HCT116 (cell line): ENCODE results near the gene TYMP. TPM values are rescaled to one million over a fixed set of nuclear protein-coding genes. Genes with fewer than 3 reads are reported as not detected.

Experiments used
- ATAC-seq: fragments of 200-7000 bp; cut with Tn5 transposase; 2 replicates; pipeline ENCODE4 v1.9.1; 2020; ENCODE audit warnings: mild to moderate bottlenecking, moderate library complexity
- BruUV-seq: library from RNA; stranded (reverse); fragments of 400-500 nt; replicated peaks from 2 replicates; lab custom pipeline; 2021; lab: Mats Ljungman, UMichigan
- CTCF ChIA-PET: fragments of 300-600 bp; sonication (Branson Sonifier 250); formaldehyde crosslinking; loops from one replicate; lab custom pipeline; 2021; ENCODE audit warnings: antibody characterized with exemption; lab: Charles Lee
- POLR2A ChIA-PET: fragments of 300-600, 350-600 bp; sonication (Branson Sonifier 250); formaldehyde crosslinking; loops from one replicate; lab custom pipeline; 2021; ENCODE audit warnings: antibody characterized with exemption; lab: Charles Lee
- RAD21 ChIA-PET, 2 experiments: fragments of 300-600 bp; sonication (Branson Sonifier 250); formaldehyde crosslinking; loops; one replicate each; lab custom pipeline; 2023; ENCODE audit warnings: low total read pairs in 2 of 2; ENCODE audit not compliant: uncharacterized antibody in 2 of 2, unreplicated experiment in 2 of 2, low non-redundant PET in 1 of 2; lab: Charles Lee
- DNase-seq: peaks from one replicate; pipeline ENCODE4 v3.0.0-alpha.2; 2010; ENCODE audit warnings: low read depth, low spot score
- H2AFZ ChIP-seq: fragments of 200-600 bp; shearing (Covaris generic), sonication (generic); 2 replicates; pipeline ENCODE4 v1.6.1; 2017; ENCODE audit warnings: low read depth, mixed run types, mixed read lengths, antibody characterized with exemption, low read length; ENCODE audit not compliant: poor library complexity, severe bottlenecking
- H3K27ac ChIP-seq: 2 replicates; pipeline ENCODE4 v1.5.1; 2012; ENCODE audit warnings: low read depth, low read length
- H3K27me3 ChIP-seq: fragments of 200-600 bp; sonication (generic); 2 replicates; pipeline ENCODE4 v1.6.1; 2016; ENCODE audit warnings: mixed run types, low read length, mixed read lengths; ENCODE audit not compliant: insufficient read depth
- H3K36me3 ChIP-seq, 2 experiments: fragments of 200-500 bp in 1 of 2; fragments of 200-600 bp in 1 of 2; sonication (Bioruptor generic) in 1 of 2; sonication (generic) in 1 of 2; 2 replicates each; pipeline versions ENCODE4 v1.5.1 to v1.6.1; 2014 to 2016; ENCODE audit warnings: low read length in 2 of 2, inconsistent platforms in 1 of 2, mixed read lengths in 1 of 2, mixed run types in 1 of 2; ENCODE audit not compliant: insufficient read depth in 2 of 2, control insufficient read depth in 1 of 2
- H3K4me1 ChIP-seq, 2 experiments: fragments of 200-600 bp in 1 of 2; sonication (generic) in 1 of 2; 2 replicates each; pipeline versions ENCODE4 v1.5.1 to v1.6.1; 2012 to 2017; ENCODE audit warnings: low read length in 2 of 2, inconsistent platforms in 1 of 2, mild to moderate bottlenecking in 1 of 2, mixed read lengths in 1 of 2, mixed run types in 1 of 2, moderate library complexity in 1 of 2; ENCODE audit not compliant: insufficient read depth in 2 of 2, control insufficient read depth in 1 of 2
- H3K4me2 ChIP-seq: fragments of 200-600 bp; sonication (generic); 2 replicates; pipeline ENCODE4 v1.6.1; 2017; ENCODE audit warnings: mixed run types, low read length, mixed read lengths
- H3K4me3 ChIP-seq, 2 experiments: fragments of 200-600 bp in 1 of 2; sonication (generic) in 1 of 2; replicated peaks in 1 of 2; 2 replicates each; pipeline ENCODE4 v1.5.1; 2011 to 2016; ENCODE audit warnings: low read length in 2 of 2, control low read depth in 1 of 2, low read depth in 1 of 2, mild to moderate bottlenecking in 1 of 2, mixed read lengths in 1 of 2, mixed run types in 1 of 2
- H3K79me2 ChIP-seq: fragments of 200-600 bp; sonication (generic); 2 replicates; pipeline ENCODE4 v1.6.1; 2017; ENCODE audit warnings: mild to moderate bottlenecking, mixed run types, low read length, moderate library complexity, mixed read lengths; ENCODE audit not compliant: insufficient read depth
- H3K9ac ChIP-seq: fragments of 200-600 bp; sonication (generic); 2 replicates; pipeline ENCODE4 v1.6.1; 2016; ENCODE audit warnings: low read length, mixed read lengths
- H3K9me2 ChIP-seq: fragments of 200-600 bp; sonication (generic), shearing (Covaris generic); 2 replicates; pipeline ENCODE4 v1.6.1; 2017; ENCODE audit warnings: mixed run types, mild to moderate bottlenecking, moderate library complexity; ENCODE audit not compliant: insufficient read depth
- H3K9me3 ChIP-seq, 2 experiments: fragments of 200-500 bp in 1 of 2; fragments of 200-600 bp in 1 of 2; sonication (Bioruptor generic) in 1 of 2; sonication (generic) in 1 of 2; 2 replicates each; pipeline ENCODE4 v1.6.1; 2014 to 2017; ENCODE audit warnings: low read length in 2 of 2, mixed read lengths in 2 of 2, inconsistent platforms in 1 of 2, low read depth in 1 of 2, mild to moderate bottlenecking in 1 of 2, mixed run types in 1 of 2, moderate library complexity in 1 of 2; ENCODE audit not compliant: control insufficient read depth in 1 of 2, insufficient read depth in 1 of 2
- H4K20me1 ChIP-seq: fragments of 200-600 bp; sonication (generic), shearing (Covaris generic); 2 replicates; pipeline ENCODE4 v1.6.1; 2017; ENCODE audit warnings: mixed run types, mild to moderate bottlenecking, moderate library complexity; ENCODE audit not compliant: insufficient read depth
- EZH2phosphoT487 ChIP-seq: fragments of 200-600 bp; IDR thresholded peaks from 2 replicates; pipeline ENCODE4 v1.6.1; 2018; ENCODE audit warnings: antibody characterized with exemption, borderline replicate concordance
- JUND ChIP-seq: IDR thresholded peaks from 2 replicates; pipeline ENCODE4 v1.6.1; 2012
- POLR2AphosphoS5 ChIP-seq: IDR thresholded peaks from 2 replicates; pipeline ENCODE4 v1.6.1; 2011; ENCODE audit warnings: mild to moderate bottlenecking, low read depth, low read length, moderate library complexity
- TCF7L2 ChIP-seq: IDR thresholded peaks from 2 replicates; pipeline ENCODE4 v1.7.0; 2011; ENCODE audit warnings: borderline replicate concordance, inconsistent platforms; ENCODE audit not compliant: insufficient read depth, insufficient read length; ENCODE audit errors: extremely low read depth
- ZFX ChIP-seq: fragments of 450-650 bp; IDR thresholded peaks from 2 replicates; pipeline ENCODE4 v1.6.1; 2017
- intact Hi-C: fragments of 100-400 bp; cut with micrococcal nuclease; formaldehyde crosslinking; loops from 2 replicates; pipeline ENCODE4 v1.10.0; 2022
- total RNA-seq: library from RNA; stranded (reverse); gene quantifications from one replicate; pipeline ENCODE4 v1.2.1, GENCODE V29; 2021; ENCODE audit not compliant: unreplicated experiment
- TF ChIP-seq, protein P1 (sequence below), 3 experiments: fragments of 200-600 bp in 1 of 3; sonication (generic) in 1 of 3; IDR thresholded peaks in 2 of 3; conservative IDR thresholded peaks in 1 of 3; 2 replicates each; pipeline ENCODE4 v1.5.1; 2012 to 2017; ENCODE audit warnings: low read depth in 2 of 3, low read length in 2 of 3, antibody characterized with exemption in 1 of 3, borderline replicate concordance in 1 of 3, control low read depth in 1 of 3, mild to moderate bottlenecking in 1 of 3, mixed read lengths in 1 of 3, mixed run types in 1 of 3, moderate library complexity in 1 of 3; ENCODE audit not compliant: insufficient read depth in 1 of 3
- TF ChIP-seq, protein P2 (sequence below): IDR thresholded peaks from 2 replicates; pipeline ENCODE4 v1.6.1; 2012

TYMP gene
- total RNA-seq, 1 experiment from 2014 or later: 43.2 TPM

DNA sequence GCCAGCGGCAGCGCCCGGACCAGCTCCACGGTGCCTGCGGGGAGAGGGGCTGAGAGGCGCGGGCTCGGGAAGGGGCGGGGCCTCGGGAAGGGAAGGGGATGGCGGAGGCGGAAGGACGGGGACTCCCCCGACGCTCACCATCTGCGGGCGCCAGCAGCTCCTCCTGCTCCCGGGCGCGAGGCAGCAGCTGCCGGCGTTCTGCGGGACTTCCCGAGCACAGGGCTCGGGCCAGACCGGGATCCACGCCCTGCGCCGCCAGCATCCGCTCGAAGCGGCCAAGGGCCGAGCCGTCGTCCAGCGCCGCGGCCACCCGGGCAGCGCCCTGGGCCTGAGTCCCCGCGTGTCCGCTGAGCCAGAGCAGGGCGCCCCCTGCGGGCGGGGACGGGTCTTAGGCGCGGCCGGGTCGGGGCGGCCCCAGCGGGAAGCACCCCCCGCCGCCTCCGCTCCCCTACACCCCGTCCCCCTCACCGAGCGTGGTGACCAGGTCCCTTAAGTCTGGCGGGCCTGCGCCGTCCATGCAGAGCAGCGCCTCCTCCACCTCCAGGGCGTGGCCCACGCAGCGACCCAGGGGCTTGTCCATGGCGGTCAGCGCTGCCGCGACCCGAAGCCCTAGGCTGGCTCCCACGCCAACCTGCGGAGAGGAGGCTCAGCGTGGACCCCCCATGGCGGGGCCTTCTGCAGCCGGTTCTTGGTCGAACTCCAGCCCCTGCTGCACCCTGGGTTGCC is 3.5 kb downstream of the TYMP start:
- DNase-seq: no peak
- no peaks in the 10 kb centered on the region for H3K9me2 ChIP-seq
- peak overlapping the region; percentile 78 to 85 for H3K4me3 ChIP-seq
- no peak for TF ChIP-seq JUND
- TF ChIP-seq, protein P1, sequence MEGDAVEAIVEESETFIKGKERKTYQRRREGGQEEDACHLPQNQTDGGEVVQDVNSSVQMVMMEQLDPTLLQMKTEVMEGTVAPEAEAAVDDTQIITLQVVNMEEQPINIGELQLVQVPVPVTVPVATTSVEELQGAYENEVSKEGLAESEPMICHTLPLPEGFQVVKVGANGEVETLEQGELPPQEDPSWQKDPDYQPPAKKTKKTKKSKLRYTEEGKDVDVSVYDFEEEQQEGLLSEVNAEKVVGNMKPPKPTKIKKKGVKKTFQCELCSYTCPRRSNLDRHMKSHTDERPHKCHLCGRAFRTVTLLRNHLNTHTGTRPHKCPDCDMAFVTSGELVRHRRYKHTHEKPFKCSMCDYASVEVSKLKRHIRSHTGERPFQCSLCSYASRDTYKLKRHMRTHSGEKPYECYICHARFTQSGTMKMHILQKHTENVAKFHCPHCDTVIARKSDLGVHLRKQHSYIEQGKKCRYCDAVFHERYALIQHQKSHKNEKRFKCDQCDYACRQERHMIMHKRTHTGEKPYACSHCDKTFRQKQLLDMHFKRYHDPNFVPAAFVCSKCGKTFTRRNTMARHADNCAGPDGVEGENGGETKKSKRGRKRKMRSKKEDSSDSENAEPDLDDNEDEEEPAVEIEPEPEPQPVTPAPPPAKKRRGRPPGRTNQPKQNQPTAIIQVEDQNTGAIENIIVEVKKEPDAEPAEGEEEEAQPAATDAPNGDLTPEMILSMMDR (IDR thresholded peaks at IDR 0.05 in 2 of 3, conservative IDR thresholded peaks at IDR 0.05 in 1 of 3; ENCODE audit: borderline replicate concordance in 1 of 3, insufficient read depth in 1 of 3, low read depth in 2 of 3, low read length in 2 of 3): peak in 1 of 3 experiments; percentile 57; a peak in 3 of 6 replicates
- TF ChIP-seq, protein P2, sequence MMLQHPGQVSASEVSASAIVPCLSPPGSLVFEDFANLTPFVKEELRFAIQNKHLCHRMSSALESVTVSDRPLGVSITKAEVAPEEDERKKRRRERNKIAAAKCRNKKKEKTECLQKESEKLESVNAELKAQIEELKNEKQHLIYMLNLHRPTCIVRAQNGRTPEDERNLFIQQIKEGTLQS: no peak
- no peak for TF ChIP-seq TCF7L2
- TF ChIP-seq POLR2AphosphoS5: peak; percentile 51
- TF ChIP-seq ZFX: peak; percentile 51
- TF ChIP-seq EZH2phosphoT487: no peak
- H3K27ac ChIP-seq: peak overlapping the region; percentile 100
- peak overlapping the region; percentile 93 for H3K9ac ChIP-seq
- peak overlapping the region; percentile 99 for H3K4me2 ChIP-seq
- peaks cover 13 to 71% of the 10 kb centered on the region in 2 experiments; a peak in 3 of 4 replicates for H3K4me1 ChIP-seq
- peaks cover 0 to 11% of the 10 kb centered on the region in 2 experiments; a peak in 2 of 4 replicates for H3K36me3 ChIP-seq
- no peaks in the 10 kb centered on the region for H3K27me3 ChIP-seq
- POLR2A ChIA-PET: interaction anchor here (0.9 to 2.1 kb wide), 7 partner anchors 10 to 94 kb away, joined by 3 to 20 read pairs (median 5); partner anchors contain the start of genes CHKB, LMF2, NCAPH2 and SYCE3
- ATAC-seq: peak; percentile 39
- no TSS peak for BruUV-seq
- no peaks in the 10 kb centered on the region for H4K20me1 ChIP-seq
- CTCF ChIA-PET: interaction anchor here (0.7 to 1.7 kb wide), 19 partner anchors 12 to 377 kb away, joined by 3 to 21 read pairs (median 5); partner anchors contain the start of genes ARSA, HDAC10, KLHDC7B and LMF2
- intact Hi-C loops: no loop called here
- H3K9me3 ChIP-seq: no peaks in the 10 kb centered on the region
- RAD21 ChIA-PET: interaction anchor here (0.8 to 2.2 kb wide), 4 partner anchors 18 to 126 kb away, joined by 4 to 8 read pairs (median 6); partner anchors contain the start of genes LMF2 (in 2 of the 2), NCAPH2 (in 1 of the 2) and SYCE3 (in 1 of the 2)
- H3K79me2 ChIP-seq: peaks cover 30% of the 10 kb centered on the region
- H2AFZ ChIP-seq: no peak overlapping the region
